ENCODE data around the gene C22orf42. TPM values are rescaled to one million over a fixed set of nuclear protein-coding genes. Genes with fewer than 3 reads are reported as not detected.

Gene C22orf42
- total and polyA plus RNA-seq, 2 donors (not counting 1 experiment from before 2014, with no cell fraction given), result not detected

DNA sequence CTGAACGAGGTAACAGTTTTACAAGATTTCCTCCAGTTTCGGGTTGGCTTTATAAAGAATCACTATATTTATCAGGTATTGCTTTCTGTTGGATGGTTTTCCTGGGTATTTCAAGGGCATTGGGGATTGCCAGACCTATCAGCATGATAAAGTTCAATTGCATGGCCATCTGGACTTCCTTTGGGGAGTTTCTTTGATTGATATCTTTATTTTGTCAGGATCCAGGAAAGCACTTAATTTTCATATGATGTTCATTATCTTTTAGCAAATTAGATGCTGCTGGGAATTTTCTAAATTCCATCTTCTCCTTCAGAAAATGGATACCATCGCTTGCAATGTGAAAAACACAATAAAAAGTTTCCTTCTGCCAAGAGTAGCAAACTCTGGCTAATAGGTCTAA lies 24.5 kb upstream of the C22orf42 start:
- peaks cover 0 to 3% (median 0%) of the 10 kb centered on the region in 4 experiments for H3K27me3 ChIP-seq (replicated peaks in 1 of 4; ENCODE audit: control extremely low read depth in 1 of 4, control insufficient read depth in 3 of 4, insufficient read depth in 4 of 4, low read length in 3 of 4)
- intact Hi-C loops (cut with micrococcal nuclease), result no loop called here

GRCh38 chr22:32181043-32181442 lies 21.9 kb upstream of the C22orf42 start:
- Histone ChIP-seq H3K4me1 (ENCODE audit: control insufficient read depth in 2 of 2, insufficient read depth in 2 of 2, low read length in 2 of 2) (peaks cover 0 to 3% of the 10 kb centered on the region in 2 donors), H3K9me3 (ENCODE audit: control extremely low read depth in 1 of 3, control insufficient read depth in 2 of 3, insufficient read depth in 1 of 3, low read length in 2 of 3) (no peaks in the 10 kb centered on the region), H3K4me3 (ENCODE audit: control extremely low read depth in 1 of 5, extremely low read depth in 1 of 5, insufficient read depth in 1 of 5, low read depth in 2 of 5, low read length in 4 of 5) (no peak overlapping the region), H3K9ac (ENCODE audit: low read length) (no peak overlapping the region), H3K4me2 (replicated peaks; ENCODE audit: low read depth, low read length, poor library complexity, severe bottlenecking) (no peak overlapping the region), H3K27ac (ENCODE audit: low read length in 2 of 2) (no peak overlapping the region), H2AFZ (ENCODE audit: insufficient read depth, low read depth, low read length, poor library complexity, severe bottlenecking) (no peak overlapping the region), H3K27me3 (replicated peaks in 1 of 4; ENCODE audit: control extremely low read depth in 1 of 4, control insufficient read depth in 3 of 4, insufficient read depth in 4 of 4, low read length in 3 of 4) (peaks cover 0 to 10% (median 0%) of the 10 kb centered on the region in 4 experiments), H3K79me2 (ENCODE audit: control insufficient read depth, insufficient read depth, low read length) (no peaks in the 10 kb centered on the region), H4K20me1 (ENCODE audit: control insufficient read depth, insufficient read depth, low read length, poor library complexity, severe bottlenecking) (no peaks in the 10 kb centered on the region), H3K36me3 (replicated peaks in 1 of 2; ENCODE audit: control extremely low read depth in 1 of 2, control insufficient read depth in 1 of 2, extremely low read depth in 1 of 2, insufficient read depth in 2 of 2, low read length in 1 of 2) (no peaks in the 10 kb centered on the region)
- TF ChIP-seq CTCF (IDR thresholded peaks at IDR 0.05), result no peak
- TF ChIP-seq EZH2 (IDR thresholded peaks at IDR 0.05; ENCODE audit: borderline replicate concordance, insufficient read depth, low read depth, low read length, poor library complexity, severe bottlenecking), result no peak
- Mint-ChIP-seq H3K27me3 (peaks cover 23% of the 10 kb centered on the region), H3K4me3 (no peak overlapping the region), H3K27ac (no peak overlapping the region), H3K9me3 (ENCODE audit: insufficient read depth) (no peaks in the 10 kb centered on the region), H3K4me1 (no peaks in the 10 kb centered on the region)
- ATAC-seq (ENCODE audit: low read depth) (no peak), DNase-seq (no peak)
- ChIA-PET CTCF (no interaction called here), POLR2A (no interaction called here)
- WGBS (ENCODE audit: insufficient coverage), result 71% methylated on average over 2 of the region's 6 CpGs
- intact Hi-C loops (cut with micrococcal nuclease), result no loop called here

More for the DNA sequence above, 24.5 kb upstream of the C22orf42 start:
- peaks cover 25% of the 10 kb centered on the region for H3K27me3 Mint-ChIP-seq
- H3K27ac Mint-ChIP-seq, result no peak overlapping the region
- CTCF ChIA-PET, result no interaction called here
- TF ChIP-seq CTCF (IDR thresholded peaks at IDR 0.05) (no peak), EZH2 (IDR thresholded peaks at IDR 0.05; ENCODE audit: borderline replicate concordance, insufficient read depth, low read depth, low read length, poor library complexity, severe bottlenecking) (no peak)
- no peaks in the 10 kb centered on the region for H3K9me3 ChIP-seq (ENCODE audit: control extremely low read depth in 1 of 3, control insufficient read depth in 2 of 3, insufficient read depth in 1 of 3, low read length in 2 of 3)
- H3K4me1 ChIP-seq (ENCODE audit: control insufficient read depth in 2 of 2, insufficient read depth in 2 of 2, low read length in 2 of 2), result no peaks in the 10 kb centered on the region
- H3K9me3 Mint-ChIP-seq (ENCODE audit: insufficient read depth), result no peaks in the 10 kb centered on the region
- H2AFZ ChIP-seq (ENCODE audit: insufficient read depth, low read depth, low read length, poor library complexity, severe bottlenecking), result no peak overlapping the region
- no peaks in the 10 kb centered on the region for H4K20me1 ChIP-seq (ENCODE audit: control insufficient read depth, insufficient read depth, low read length, poor library complexity, severe bottlenecking)
- no peak overlapping the region for H3K4me3 ChIP-seq (ENCODE audit: control extremely low read depth in 1 of 5, extremely low read depth in 1 of 5, insufficient read depth in 1 of 5, low read depth in 2 of 5, low read length in 4 of 5)
- no peak for DNase-seq
- no peak overlapping the region for H3K9ac ChIP-seq (ENCODE audit: low read length)
- 100% methylated on average over 1 of the region's 3 CpGs for whole genome bisulfite sequencing (ENCODE audit: insufficient coverage)
- no peak overlapping the region for H3K4me3 Mint-ChIP-seq
- H3K27ac ChIP-seq (ENCODE audit: low read length in 2 of 2), result no peak overlapping the region
- no peak overlapping the region for H3K4me2 ChIP-seq (replicated peaks; ENCODE audit: low read depth, low read length, poor library complexity, severe bottlenecking)
- POLR2A ChIA-PET, result no interaction called here
- no peak for ATAC-seq (ENCODE audit: low read depth)
- H3K4me1 Mint-ChIP-seq, result no peaks in the 10 kb centered on the region
- H3K79me2 ChIP-seq (ENCODE audit: control insufficient read depth, insufficient read depth, low read length), result no peaks in the 10 kb centered on the region
- no peaks in the 10 kb centered on the region for H3K36me3 ChIP-seq (replicated peaks in 1 of 2; ENCODE audit: control extremely low read depth in 1 of 2, control insufficient read depth in 1 of 2, extremely low read depth in 1 of 2, insufficient read depth in 2 of 2, low read length in 1 of 2)
